NCI-H2196 treated with DMSO at 0.1 percent for 48 hours (cell line): ENCODE data around the gene FBXW9.
"Not testable (repeated sequence)": the region's sequence is repeated elsewhere in the genome, so short reads cannot be mapped to it uniquely, and the experiment has no call there.

Experiments
- DNase-seq: peaks from one replicate; lab custom pipeline; 2025; ENCODE audit not compliant: unreplicated experiment; lab: John Stamatoyannopoulos, UW

Gene FBXW9

DNA sequence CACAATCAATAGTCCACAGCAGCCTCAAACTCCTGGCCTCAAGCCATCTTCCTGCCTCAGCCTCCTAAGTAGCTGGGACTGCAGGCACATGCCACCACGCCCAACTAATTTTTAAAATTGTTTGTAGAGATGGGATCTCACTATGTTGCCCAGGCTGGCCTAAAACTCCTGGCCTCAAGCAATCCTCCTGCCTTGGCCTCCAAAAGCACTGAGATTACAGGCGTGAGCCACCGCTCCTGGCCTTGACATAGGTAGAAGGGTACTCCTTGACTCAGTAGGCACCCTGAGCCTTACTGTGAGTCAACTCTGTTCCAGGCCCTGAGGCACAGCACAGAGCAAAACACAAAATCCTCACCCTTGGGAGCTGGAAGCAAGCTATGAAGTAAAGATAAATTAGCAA is 19.5 kb upstream of the FBXW9 start:
- DNase-seq: no peak

DNA sequence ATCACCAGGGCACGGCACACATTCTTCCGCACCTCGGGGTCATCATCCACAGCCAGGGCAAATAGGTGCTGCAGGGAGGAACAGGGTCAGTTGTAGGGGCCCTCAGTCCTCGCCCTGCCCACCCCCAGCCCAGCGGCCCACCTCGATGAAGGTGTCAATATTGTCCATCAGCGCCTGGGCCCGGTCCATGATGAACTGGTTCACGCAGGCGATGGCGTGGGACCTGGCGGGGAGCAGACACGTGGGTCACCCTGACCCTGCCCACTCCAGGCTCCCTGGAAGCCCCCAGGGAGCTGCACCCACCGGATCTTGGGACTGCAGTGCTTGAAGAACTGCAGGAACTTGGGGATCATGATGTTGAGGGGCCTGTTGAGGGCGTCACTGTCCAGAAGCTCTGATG is 18.7 kb upstream of the FBXW9 start:
- DNase-seq: no peak

DNA sequence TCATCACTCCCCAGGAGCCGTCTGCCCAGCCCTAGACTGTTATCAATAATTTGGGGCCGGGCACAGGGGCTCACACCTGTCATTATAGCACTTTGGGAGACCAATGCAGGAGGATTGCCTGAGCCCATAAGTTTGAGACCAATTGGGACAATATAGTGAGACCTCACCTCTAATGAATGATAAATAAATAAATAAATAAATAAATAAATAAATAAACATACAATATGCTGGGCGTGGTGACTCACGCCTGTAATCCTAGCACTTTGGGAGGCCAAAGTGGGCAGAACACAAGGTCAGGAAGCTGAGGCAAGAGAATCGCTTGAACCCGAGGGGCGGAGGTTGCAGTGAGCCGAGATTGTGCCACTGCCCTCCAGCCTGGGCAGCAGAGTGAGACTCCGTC is 16.9 kb upstream of the FBXW9 start:
- not testable (repeated sequence) for DNase-seq

DNA sequence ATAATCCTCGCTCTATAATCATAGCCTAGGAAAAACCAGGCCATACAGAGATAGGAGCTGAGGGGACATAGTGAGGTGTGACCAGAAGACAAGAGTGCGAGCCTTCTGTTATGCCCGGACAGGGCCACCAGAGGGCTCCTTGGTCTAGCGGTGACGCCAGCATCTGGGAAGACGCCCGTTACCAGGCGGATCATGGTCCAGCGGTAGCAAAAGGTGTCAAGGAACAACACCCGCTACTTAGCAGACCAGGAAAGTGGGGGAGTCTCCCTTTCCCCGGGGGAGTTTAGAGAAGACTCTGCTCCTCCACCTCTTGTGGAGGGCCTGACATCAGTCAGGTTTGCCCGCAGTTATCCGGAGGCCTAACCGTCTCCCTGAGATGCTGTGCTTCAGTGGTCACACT is 15.6 kb upstream of the FBXW9 start:
- not testable (repeated sequence) for DNase-seq

DNA sequence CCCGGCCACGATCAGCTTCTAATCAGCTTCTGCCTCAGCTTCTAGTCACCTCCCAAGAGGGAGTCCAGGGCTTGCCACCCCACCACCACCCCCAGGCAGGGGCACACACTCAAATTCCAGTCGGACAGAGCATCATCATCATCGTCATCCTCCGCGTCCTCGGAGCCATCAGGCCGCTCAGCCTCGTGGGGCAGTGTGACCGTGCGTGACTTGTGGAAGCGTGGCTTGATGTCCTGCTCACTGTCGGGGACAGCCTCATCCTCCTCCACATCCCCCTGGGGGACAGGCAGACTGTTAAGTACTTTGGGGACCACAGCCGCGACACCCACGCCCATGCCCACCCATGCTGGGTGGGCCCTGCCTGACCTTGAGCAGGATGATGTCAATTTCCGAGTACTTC is 14.8 kb upstream of the FBXW9 start:
- DNase-seq: no peak

DNA sequence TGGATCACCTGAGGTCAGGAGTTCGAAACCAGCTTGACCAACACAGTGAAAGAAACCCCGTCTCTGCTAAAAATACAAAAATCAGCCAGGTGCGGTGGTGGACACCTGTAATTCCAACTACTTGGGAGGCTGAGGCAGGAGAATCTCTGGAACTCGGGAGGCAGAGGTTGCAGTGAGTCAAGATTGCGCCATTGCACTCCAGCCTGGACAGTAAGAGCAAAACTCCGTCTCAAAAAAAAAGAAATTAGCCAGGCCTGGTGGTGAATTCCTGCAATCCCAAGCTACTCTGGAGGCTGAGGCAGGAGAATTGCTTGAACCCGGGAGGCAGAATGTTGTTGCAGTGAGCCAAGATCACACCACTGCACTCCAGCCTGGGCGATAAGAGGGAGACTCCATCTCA is 12.2 kb upstream of the FBXW9 start:
- no peak for DNase-seq

DNA sequence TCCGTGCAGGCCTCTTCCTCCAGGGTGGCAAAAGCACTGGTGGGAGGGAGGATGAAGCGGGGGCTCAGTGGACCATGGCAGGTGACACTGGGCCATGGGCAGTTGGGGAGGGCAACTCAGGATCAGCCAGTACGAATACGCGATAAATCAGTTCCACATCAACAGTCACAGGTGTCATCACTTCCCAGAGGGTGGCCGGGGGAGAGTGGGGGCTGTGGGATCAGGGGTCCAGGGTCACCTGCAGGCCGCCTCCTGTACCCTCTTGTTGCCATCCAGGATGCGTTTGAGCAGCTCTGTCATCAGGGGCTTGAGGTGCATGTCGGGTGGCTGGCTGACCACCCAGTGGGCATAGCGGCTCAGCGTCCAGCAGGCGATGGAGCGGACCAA is 9.9 kb upstream of the FBXW9 start:
- DNase-seq: no peak

DNA sequence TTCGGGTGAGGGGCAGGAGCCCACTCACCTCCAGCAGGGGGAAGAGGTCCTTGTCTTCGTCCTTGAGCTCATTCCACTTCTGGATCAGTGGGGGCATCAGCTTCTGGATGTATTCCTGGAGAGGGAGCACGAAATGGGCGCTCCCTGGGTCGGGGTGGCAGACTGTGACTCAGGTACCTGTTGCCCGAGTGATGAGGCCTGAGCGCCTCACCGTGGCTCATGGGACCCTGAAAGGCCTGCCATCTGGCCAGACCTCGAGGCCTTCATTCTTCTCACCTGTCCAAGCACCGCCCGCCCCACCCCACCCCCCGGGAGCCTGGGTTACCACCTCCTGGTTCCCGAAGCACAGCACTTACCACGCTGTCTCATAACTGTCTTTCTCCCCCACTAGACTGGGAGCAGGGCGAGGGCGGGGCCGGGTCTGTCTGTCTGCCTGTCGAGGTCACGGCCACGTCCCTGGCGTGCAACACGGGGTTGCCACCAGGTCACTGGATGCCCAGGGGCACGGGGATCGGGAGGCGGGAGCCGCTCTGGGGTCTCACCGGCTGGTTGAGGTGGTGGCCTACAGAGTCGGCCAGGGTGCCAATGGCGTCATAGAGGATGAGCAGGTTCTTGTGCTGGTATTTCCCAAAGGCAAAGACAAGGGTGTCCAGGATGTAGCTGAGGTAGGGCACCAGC is 9.4 kb upstream of the FBXW9 start:
- DNase-seq: no peak

DNA sequence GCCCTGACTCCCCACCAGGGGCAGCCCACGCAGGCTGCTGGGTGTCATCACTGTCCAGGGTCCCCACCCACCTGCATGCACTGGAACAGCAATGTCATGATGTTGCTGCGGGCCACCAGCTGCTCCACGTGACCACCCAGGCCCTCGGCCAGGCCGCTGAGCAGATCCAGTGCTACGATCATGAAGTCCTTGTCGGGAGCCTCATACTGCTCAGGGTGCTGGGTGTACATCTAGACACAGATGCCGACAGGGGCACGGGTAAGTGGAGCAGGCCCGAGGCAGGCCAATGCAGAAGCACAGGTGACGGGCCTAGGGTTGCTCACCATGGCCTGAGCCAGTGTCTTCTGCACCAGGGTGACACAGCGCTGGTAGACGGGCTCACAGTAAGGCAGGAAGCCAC is 8.7 kb upstream of the FBXW9 start:
- no peak for DNase-seq

DNA sequence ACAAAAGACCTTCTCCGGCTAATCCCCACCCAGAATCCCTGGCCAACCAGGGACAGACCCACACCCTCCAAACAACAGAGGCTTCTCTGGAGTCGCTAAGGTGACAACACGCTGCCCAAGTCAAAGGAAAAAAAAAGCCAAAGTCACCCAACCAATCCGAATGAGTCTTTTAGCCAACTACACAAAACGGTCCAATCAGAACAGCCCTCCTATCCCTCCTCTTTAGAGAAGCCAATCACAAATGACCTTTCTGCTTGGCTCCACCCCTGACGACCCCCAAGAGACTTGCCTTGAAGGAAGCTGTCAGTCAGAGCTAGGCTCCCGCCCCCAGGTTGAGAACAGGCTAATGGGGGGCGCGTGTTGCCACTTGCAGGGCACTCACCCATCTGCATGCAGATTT is 6.6 kb upstream of the FBXW9 start:
- peak; percentile 24 for DNase-seq

DNA sequence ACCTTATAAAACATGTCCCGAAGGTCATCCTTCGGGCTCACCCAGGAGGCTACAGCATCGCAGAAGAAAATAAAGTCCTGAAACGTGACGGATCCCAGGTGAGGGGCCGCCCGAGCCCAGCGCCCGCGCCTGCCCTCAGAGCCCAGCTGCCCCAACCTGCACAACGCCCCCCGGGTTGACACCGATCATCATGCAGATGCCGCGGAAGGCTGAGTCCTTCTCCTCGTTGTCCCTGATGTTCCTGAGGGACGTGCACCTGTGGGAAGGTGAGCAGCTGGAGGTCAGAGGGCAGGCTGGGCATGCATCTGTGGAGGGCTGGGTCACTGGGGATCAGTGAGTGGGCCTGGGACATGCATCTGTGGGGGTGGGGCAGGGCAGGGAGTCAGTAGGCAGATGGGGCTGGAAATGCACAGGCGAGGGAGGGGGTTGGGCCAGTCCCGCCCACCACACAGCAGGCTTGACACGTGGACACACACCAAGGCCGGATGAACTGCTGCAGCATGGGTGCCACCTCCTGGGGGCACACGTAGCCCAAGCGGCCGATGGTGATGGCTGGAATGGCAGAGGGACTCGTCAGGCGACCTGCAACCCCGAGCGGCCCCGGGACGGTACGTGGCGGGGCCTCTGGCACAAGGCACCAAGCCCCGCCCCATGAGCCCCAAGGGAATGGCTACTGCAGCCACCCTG is 5.3 kb upstream of the FBXW9 start:
- no peak for DNase-seq

DNA sequence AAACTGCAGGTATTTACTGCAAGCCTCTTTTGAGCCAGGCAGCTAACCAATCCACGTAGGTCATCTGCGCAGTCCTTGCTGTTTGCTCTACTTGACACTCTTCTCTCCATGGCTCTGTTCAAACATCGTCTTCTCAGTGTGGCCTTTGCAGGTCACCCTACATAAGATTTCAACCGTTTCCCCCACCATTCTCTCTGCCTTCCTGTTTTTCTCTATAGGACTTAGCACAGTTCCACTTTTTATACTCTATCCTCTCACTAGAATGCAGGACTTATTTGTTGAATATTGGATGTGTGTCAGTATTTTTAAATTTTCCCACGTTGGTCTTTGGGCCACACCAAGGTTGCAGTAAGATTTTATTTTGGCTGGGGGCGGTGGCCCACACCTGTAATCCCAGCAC is 1.7 kb upstream of the FBXW9 start:
- no peak for DNase-seq

DNA sequence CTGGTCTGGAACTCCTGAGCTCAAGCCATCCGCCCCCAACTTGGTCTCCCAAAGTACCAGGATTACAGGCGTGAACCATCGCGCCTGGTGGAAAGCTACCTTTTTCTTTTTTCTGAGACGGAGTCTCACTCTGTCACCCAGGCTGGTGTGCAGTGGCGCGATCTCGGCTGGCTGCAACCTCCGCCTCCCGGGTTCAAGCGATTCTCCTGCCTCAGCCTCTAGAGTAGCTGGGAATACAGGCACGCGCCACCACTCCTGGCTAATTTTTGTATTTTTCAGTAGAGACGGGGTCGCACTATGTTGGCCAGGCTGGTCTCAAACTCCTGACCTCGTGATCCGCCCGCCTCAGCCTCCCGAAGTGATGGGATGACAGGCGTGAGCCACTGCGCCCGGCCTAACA is 994 bp upstream of the FBXW9 start:
- DNase-seq: not testable (repeated sequence)

DNA sequence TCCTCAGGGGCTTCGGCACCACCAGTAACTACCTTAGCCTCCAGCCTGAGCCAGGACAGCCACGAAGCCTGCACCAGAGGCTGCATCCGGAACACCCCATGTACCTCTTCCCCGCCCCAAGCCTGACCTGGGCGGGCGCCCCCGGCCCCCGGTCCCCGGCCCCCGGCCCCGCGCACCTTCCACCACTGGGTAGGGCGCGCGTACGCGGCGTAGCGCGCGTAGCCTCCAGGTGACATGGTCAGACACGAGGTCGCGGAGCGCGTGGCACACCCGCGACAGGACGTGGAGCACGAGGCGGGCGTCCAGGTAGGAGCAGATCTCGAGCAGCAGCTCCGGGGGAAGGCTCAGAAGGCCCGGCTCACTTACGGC is 450 bp downstream of the FBXW9 start:
- DNase-seq: no peak

DNA sequence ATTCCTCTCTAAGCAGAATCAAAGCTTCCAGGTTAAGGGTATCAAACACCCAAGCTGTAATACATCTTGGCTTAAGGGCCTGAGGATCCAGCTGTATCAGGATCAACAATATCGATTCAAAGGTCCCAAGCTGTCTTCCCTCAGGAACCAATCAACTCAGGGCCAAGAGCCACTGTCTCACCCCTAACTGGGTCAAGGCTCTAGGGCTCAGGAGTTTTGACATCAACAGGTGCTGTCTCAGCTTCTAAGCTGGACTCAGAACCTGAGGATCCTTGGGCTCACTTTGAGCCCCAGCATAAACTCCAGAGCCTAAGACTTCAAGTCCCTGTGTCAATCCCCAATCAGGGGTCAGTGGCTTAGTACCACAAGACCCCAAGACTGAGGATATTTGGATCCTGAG is 917 bp downstream of the FBXW9 start:
- no peak for DNase-seq

DNA sequence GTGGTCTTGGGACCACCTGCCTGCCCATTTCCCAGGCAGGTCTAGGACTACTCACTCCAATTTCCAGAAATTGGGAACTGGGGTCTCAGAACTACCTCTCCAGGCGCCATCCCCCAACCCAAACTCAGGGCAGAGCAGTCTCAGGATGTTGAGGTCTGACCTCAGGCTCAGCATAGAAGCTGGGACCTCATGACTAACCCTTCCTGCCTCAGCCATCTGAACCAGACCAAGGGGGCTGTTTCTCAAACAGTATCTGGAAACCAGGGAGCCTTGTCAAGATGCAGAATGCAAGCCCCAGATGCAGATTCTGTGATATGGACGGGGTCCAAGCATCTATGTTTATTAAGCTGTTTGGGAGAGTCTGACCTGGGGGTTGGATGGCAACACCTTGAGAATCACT is 1.3 kb downstream of the FBXW9 start:
- no peak for DNase-seq

DNA sequence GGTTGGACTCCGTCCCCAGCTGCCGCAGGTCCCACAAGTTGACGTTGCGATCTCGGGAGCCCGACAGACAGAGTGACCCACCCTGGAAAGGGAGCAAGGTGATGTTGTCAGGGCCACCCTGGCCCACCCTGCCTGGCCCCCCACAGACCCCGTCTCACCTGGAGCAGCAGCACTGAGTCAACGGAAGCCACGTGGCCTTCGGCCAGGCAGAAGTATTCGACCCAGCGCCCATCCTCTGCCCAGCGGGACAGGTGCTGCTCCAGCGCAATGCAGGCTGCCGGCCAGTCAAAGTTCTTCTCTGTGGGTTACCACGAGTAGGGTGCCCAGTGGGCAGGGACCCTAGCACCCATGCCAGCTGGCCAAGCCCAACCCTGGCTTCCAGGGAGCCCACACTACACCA is 1.8 kb downstream of the FBXW9 start:
- no peak for DNase-seq

DNA sequence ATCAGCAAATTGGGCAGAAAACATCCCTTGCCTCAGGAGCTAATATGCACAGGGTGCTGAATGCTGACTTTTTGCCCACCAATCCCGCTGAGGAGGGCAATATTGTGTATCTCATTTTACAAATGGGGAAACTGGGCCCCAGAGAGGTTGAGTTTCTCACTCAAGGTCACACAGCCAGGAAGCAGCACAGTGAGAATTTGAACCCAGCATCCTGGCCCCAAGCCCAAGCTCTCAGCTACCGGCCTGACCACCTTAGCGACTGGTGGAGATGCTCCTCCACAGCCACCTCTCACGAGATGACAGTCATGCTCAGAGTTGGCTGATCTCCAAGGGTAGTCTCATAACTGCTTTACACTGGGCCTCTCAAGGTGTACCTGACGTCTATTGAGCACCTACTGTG is 3.5 kb downstream of the FBXW9 start:
- no peak for DNase-seq

DNA sequence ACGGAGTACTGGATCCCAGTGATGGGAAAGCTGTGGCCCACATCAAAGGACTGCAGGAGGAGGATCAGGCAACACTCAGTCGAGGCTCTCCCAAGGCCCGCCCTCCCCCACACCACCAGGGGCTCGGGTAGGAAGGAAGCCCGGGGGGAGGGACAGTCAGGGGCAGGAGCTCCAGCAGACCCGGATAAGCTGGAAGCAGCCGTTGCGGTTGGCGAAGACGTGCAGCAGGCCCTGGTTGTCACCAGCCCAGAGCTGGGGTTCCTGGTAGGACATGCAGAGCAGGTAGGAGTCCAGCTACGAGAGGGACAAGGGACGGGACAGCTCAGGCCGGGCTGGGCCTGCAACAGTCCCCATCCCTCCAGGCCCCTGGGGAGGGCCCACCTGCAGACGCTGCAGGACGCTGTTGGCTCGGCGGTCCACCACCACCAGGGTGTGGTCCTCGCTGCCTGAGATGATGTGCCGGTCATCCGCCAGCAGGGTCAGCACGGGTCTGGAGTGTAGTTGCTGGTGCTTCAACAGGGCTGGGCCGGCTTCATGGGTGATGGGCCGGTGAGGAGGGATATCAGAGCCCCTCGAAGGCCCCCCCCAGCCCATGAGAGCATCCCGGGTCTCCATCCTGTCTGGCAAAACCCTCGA is 6.7 kb downstream of the FBXW9 start:
- no peak for DNase-seq

DNA sequence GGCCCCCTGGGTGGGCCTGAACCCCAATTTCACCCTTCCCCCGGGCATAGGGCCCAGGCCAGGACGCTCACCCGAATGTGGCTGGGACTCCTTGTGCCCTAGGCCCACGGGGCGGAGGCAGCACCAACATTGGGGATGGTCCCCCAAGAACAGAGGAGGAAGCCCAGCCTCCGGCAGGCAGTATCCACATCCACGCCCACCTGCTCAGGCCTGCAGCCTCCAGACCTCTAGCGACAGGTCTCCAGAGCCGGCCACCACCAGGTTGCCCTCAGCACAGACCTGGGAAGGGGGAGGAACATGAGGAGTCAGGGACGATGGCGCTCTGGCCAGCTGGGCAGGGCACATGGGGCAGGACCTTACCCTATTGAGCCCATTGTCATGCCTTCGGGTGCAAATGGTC is 7.4 kb downstream of the FBXW9 start:
- no peak for DNase-seq

DNA sequence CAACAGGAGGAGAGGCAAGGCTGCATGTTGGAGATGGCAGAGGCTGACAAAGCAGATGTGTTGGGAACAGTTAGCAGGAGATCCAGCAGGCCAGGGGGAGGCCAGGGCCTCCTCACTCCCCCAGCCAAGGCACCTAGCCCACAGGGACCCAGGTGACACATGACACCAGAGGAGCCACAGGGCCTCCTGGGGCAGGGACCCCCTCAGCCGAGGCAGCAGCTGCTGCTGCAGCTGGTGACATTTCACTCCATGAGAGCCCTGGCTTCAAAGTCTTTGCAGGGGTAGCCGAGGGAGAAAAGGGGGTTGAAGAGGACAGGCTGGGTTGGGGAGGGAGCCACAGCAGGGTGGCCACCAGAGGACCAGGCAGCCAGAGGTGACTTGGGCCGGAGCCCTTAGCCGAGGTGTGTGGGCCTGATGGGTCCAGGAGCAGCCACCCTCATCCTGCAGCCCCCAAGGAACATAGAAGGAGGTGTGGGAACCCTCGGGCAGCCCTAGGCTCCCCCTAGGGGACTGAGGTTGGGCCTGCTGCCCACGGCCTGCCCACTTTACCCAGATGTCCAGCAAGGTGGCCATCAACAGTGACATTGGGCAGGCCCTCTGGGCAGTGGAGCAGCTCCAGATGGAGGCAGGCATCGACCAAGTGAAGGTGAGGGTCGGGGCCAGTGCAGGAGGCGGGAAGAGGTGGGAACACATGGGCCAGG is 8.8 kb downstream of the FBXW9 start, which contains the start of gene GNG14:
GNG14 (plus strand) TSS at position 503 of the 701 bp plus-strand sequence; CDS start at position 554, 51 bp downstream.
- DNase-seq: no peak

DNA sequence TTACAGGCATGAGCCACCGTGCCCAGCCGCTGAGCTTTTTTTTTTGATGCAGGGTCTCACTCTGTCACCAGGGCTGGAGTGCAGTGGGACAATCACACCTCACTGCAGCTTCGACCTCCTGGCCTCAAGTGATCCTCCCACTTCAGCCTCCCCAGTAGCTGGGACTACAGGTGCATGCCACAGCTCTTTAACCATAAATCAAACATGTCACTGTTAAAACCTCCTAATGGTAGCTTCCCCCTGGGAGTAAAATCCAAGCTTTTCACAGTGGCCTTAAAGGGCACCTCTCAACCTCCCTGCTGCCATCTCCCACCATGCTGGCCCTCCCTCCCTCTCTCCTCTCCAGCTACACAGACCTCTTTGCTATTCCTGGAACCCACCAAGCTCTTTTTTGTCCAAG is 10.6 kb downstream of the FBXW9 start:
- DNase-seq: no peak
